HepG2 (cell line): ENCODE results near the gene CLTA. TPM values are rescaled to one million over a fixed set of nuclear protein-coding genes. Genes with fewer than 3 reads are reported as not detected.

ENCODE experiments used
- KLF12 ChIP-seq: sonication (generic); formaldehyde crosslinking; IDR thresholded peaks from 2 replicates; pipeline ENCODE4 v1.4.0; 2020; ENCODE audit warnings: missing genetic modification reagents, borderline replicate concordance
- KLF13 ChIP-seq: sonication (generic); formaldehyde crosslinking; IDR thresholded peaks from 2 replicates; pipeline ENCODE4 v1.4.0; 2020; ENCODE audit warnings: mild to moderate bottlenecking, missing genetic modification reagents
- KMT2B ChIP-seq: IDR thresholded peaks from 2 replicates; pipeline ENCODE4 v1.6.1; 2016; ENCODE audit warnings: missing genetic modification reagents, missing compliant biosample characterization
- MXI1 ChIP-seq: IDR thresholded peaks from 3 replicates; pipeline ENCODE4 v1.6.1; 2012; ENCODE audit warnings: low read depth, low read length, inconsistent platforms, borderline replicate concordance
- NFKB2 ChIP-seq: sonication (generic); formaldehyde crosslinking; IDR thresholded peaks from 2 replicates; pipeline ENCODE4 v1.4.0; 2020; ENCODE audit warnings: missing genetic modification reagents, borderline replicate concordance
- PCBP1 ChIP-seq: fragments of 200-400 bp; formaldehyde crosslinking; IDR thresholded peaks from 2 replicates; pipeline ENCODE4 v1.6.1; 2017; ENCODE audit warnings: mild to moderate bottlenecking, low read depth, low read length, borderline replicate concordance
- RBM39 ChIP-seq: fragments of 200-400 bp; formaldehyde crosslinking; IDR thresholded peaks from one replicate; pipeline ENCODE4 v1.6.1; 2018; ENCODE audit warnings: antibody characterized with exemption, mild to moderate bottlenecking, low read depth, low read length; ENCODE audit not compliant: poor library complexity, severe bottlenecking
- REPIN1 ChIP-seq: sonication (generic); formaldehyde crosslinking; IDR thresholded peaks from 2 replicates; pipeline ENCODE4 v1.8.0; 2022; ENCODE audit warnings: missing genetic modification reagents, low read depth, mild to moderate bottlenecking, borderline replicate concordance
- SMAD1 ChIP-seq: sonication (generic); formaldehyde crosslinking; IDR thresholded peaks from 2 replicates; pipeline ENCODE4 v1.4.0; 2020; ENCODE audit warnings: missing genetic modification reagents, low read depth, mild to moderate bottlenecking, borderline replicate concordance
- STAG1 ChIP-seq: sonication (generic); formaldehyde crosslinking; IDR thresholded peaks from 2 replicates; pipeline ENCODE4 v1.4.0; 2020; ENCODE audit warnings: missing genetic modification reagents
- TCF7 ChIP-seq: sonication (generic); IDR thresholded peaks from 2 replicates; pipeline ENCODE4 v1.6.1; 2016; ENCODE audit warnings: antibody characterized with exemption, low read depth
- THAP8 ChIP-seq: sonication (generic); formaldehyde crosslinking; IDR thresholded peaks from 2 replicates; pipeline ENCODE4 v1.5.1; 2020; ENCODE audit warnings: missing genetic modification reagents, mild to moderate bottlenecking, borderline replicate concordance
- TRAFD1 ChIP-seq: sonication (generic); formaldehyde crosslinking; IDR thresholded peaks from 2 replicates; pipeline ENCODE4 v1.5.1; 2020; ENCODE audit warnings: missing genetic modification reagents, mild to moderate bottlenecking, borderline replicate concordance
- XRCC5 ChIP-seq: fragments of 200-400 bp; formaldehyde crosslinking; optimal IDR thresholded peaks from 2 replicates; pipeline ENCODE3; 2017; ENCODE audit warnings: mild to moderate bottlenecking, low read length
- ZFP36L1 ChIP-seq: sonication (generic); formaldehyde crosslinking; IDR thresholded peaks from 2 replicates; pipeline ENCODE4 v1.8.0; 2022; ENCODE audit warnings: mild to moderate bottlenecking, missing genetic modification reagents, moderate library complexity
- ZMAT3 ChIP-seq: sonication (generic); formaldehyde crosslinking; conservative IDR thresholded peaks from 2 replicates; pipeline ENCODE4 v1.7.0; 2021; ENCODE audit warnings: missing genetic modification reagents
- ZNF230 ChIP-seq: sonication (generic); formaldehyde crosslinking; IDR thresholded peaks from 2 replicates; pipeline ENCODE4 v1.4.0; 2020; ENCODE audit warnings: mild to moderate bottlenecking, missing genetic modification reagents
- ZNF235 ChIP-seq: sonication (generic); formaldehyde crosslinking; IDR thresholded peaks from 2 replicates; pipeline ENCODE4 v1.8.1; 2023; ENCODE audit warnings: mild to moderate bottlenecking, missing genetic modification reagents, borderline replicate concordance
- ZNF530 ChIP-seq: sonication (generic); formaldehyde crosslinking; IDR thresholded peaks from 2 replicates; pipeline ENCODE4 v1.5.0; 2020; ENCODE audit warnings: low read depth, mild to moderate bottlenecking, missing genetic modification reagents
- ZNF557 ChIP-seq: sonication (generic); formaldehyde crosslinking; IDR thresholded peaks from 2 replicates; pipeline ENCODE4 v1.4.0; 2020; ENCODE audit warnings: missing genetic modification reagents
- polyA plus RNA-seq, 8 experiments: library from polyadenylated mRNA; depleted of rRNA in 3 of 8; stranded (reverse) in 7 of 8; unstranded in 1 of 8; fragments of >200 nt; fragmentation: Illumina TruSeq in 4 of 8; extraction: Trizol in 4 of 8; gene quantifications; 2 replicates each; pipeline versions ENCODE4 v1.2.1 to v1.2.3, GENCODE V29; 2011 to 2016; ENCODE audit warnings: low read depth in 4 of 8, missing spikeins in 1 of 8, mixed read lengths in 1 of 8; ENCODE audit not compliant: insufficient read depth in 1 of 8
- total RNA-seq, 5 experiments: library from RNA; depleted of rRNA; stranded (reverse); fragments of >200 nt; fragmentation: Illumina TruSeq; extraction: Trizol; gene quantifications; 2 replicates each; pipeline ENCODE4 v1.2.3, GENCODE V29; 2016; ENCODE audit warnings: low read depth in 1 of 5
- TF ChIP-seq, protein P1 (sequence below): sonication (generic); formaldehyde crosslinking; IDR thresholded peaks from 2 replicates; pipeline ENCODE4 v1.4.0; 2020; ENCODE audit warnings: mild to moderate bottlenecking, missing genetic modification reagents
- TF ChIP-seq, protein P2 (sequence below): sonication (generic); formaldehyde crosslinking; IDR thresholded peaks from 2 replicates; pipeline ENCODE4 v1.8.1; 2023; ENCODE audit warnings: mild to moderate bottlenecking, moderate library complexity, missing genetic modification reagents
- TF ChIP-seq, protein P3 (sequence below): fragments of 450-650 bp; IDR thresholded peaks from 2 replicates; pipeline ENCODE4 v1.6.1; 2017; ENCODE audit warnings: mild to moderate bottlenecking

CLTA gene
- total and polyA plus RNA-seq, 2 of the 13 experiments (the other 11 are each of a cell fraction or from before 2014, with no cell fraction given): 143 to 222 TPM

GRCh38 chr9:36166168-36166927 is 24.4 kb upstream of the CLTA start (continued):
- TF ChIP-seq RBM39 (no peak), KLF12 (CRISPR knock-in tag) (peak; percentile 62; the same call in 1 of the 2 replicates), REPIN1 (CRISPR knock-in tag) (0 out of 2 replicates have a peak, but pooled peaks have one; percentile 33), TRAFD1 (CRISPR knock-in tag) (no peak), ZNF230 (peak; percentile 45; the same call in 1 of the 2 replicates), SMAD1 (CRISPR knock-in tag) (no peak), STAG1 (CRISPR knock-in tag) (peak; percentile 92), ZNF557 (0 out of 2 replicates have a peak, but pooled peaks have one; percentile 25), KMT2B (CRISPR knock-in tag) (no peak), MXI1 (no peak; the same call in 2 of the 3 replicates), THAP8 (CRISPR knock-in tag) (no peak), KLF13 (CRISPR knock-in tag) (no peak), ZFP36L1 (CRISPR knock-in tag) (no peak), ZMAT3 (no peak), NFKB2 (peak; percentile 31; the same call in 1 of the 2 replicates), XRCC5 (peak; percentile 69), TCF7 (no peak), ZNF235 (CRISPR knock-in tag) (no peak), PCBP1 (no peak), ZNF530 (no peak)
- TF ChIP-seq, protein P1, sequence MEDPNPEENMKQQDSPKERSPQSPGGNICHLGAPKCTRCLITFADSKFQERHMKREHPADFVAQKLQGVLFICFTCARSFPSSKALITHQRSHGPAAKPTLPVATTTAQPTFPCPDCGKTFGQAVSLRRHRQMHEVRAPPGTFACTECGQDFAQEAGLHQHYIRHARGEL (CRISPR knock-in tag): no peak
- TF ChIP-seq, protein P2, sequence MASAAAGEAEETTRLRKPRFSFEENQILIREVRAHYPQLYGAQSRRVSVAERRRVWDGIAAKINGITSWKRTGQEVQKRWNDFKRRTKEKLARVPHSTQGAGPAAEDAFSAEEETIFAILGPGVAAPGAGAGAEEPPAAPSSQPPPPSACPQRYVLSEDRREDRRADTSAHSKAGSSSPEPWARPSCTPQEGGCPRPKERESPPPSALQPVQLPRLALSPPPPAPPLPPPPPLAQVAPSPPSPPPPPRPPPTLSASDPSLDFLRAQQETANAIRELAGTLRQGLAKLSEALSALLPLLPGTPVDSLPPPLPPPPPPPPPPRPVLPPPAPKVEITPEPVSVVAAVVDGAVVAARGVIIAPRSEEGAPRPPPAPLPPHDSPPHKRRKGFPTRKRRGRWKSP: 0 out of 2 replicates have a peak, but pooled peaks have one; percentile 38
- TF ChIP-seq, protein P3, sequence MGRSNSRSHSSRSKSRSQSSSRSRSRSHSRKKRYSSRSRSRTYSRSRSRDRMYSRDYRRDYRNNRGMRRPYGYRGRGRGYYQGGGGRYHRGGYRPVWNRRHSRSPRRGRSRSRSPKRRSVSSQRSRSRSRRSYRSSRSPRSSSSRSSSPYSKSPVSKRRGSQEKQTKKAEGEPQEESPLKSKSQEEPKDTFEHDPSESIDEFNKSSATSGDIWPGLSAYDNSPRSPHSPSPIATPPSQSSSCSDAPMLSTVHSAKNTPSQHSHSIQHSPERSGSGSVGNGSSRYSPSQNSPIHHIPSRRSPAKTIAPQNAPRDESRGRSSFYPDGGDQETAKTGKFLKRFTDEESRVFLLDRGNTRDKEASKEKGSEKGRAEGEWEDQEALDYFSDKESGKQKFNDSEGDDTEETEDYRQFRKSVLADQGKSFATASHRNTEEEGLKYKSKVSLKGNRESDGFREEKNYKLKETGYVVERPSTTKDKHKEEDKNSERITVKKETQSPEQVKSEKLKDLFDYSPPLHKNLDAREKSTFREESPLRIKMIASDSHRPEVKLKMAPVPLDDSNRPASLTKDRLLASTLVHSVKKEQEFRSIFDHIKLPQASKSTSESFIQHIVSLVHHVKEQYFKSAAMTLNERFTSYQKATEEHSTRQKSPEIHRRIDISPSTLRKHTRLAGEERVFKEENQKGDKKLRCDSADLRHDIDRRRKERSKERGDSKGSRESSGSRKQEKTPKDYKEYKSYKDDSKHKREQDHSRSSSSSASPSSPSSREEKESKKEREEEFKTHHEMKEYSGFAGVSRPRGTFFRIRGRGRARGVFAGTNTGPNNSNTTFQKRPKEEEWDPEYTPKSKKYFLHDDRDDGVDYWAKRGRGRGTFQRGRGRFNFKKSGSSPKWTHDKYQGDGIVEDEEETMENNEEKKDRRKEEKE: no peak
